ENCODE results near the gene STRN3. TPM values are rescaled to one million over a fixed set of nuclear protein-coding genes. Genes with fewer than 3 reads are reported as not detected.
A peak's percentile ranks its signal among the peaks of the same experiment; 100 is the strongest.
"Not testable (repeated sequence)": the region's sequence is repeated elsewhere in the genome, so short reads cannot be mapped to it uniquely, and the experiment has no call there.

The STRN3 gene
- total RNA-seq, 1 donor from 2014 or later, result 58.1 TPM

DNA sequence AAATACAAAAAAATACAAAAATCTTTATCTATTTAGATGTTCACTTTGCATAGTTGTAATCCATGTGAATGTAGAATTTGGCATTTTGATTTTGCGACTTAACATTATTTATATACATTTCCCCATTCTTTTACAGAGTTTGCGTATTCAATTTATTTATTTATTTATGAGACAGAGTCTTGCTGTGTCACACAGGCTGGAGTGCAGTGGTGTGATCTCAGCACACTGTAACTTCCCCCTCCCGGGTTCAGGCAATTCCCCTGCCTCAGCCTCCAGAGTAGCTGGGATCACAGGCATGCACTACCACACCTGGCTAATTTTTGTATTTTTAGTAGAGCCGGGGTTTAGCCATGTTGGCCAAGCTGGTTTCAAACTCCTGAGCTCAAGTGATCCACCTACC is 25.3 kb upstream of the STRN3 start:
- H3K9me3 Mint-ChIP-seq, result no peaks in the 10 kb centered on the region
- no peak overlapping the region for H3K4me3 Mint-ChIP-seq
- no peaks in the 10 kb centered on the region for H3K27me3 Mint-ChIP-seq (ENCODE audit: low read depth)
- TF ChIP-seq, protein P1, sequence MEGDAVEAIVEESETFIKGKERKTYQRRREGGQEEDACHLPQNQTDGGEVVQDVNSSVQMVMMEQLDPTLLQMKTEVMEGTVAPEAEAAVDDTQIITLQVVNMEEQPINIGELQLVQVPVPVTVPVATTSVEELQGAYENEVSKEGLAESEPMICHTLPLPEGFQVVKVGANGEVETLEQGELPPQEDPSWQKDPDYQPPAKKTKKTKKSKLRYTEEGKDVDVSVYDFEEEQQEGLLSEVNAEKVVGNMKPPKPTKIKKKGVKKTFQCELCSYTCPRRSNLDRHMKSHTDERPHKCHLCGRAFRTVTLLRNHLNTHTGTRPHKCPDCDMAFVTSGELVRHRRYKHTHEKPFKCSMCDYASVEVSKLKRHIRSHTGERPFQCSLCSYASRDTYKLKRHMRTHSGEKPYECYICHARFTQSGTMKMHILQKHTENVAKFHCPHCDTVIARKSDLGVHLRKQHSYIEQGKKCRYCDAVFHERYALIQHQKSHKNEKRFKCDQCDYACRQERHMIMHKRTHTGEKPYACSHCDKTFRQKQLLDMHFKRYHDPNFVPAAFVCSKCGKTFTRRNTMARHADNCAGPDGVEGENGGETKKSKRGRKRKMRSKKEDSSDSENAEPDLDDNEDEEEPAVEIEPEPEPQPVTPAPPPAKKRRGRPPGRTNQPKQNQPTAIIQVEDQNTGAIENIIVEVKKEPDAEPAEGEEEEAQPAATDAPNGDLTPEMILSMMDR (IDR thresholded peaks at IDR 0.05; ENCODE audit: unreplicated experiment), result no peak
- no peaks in the 10 kb centered on the region for H3K4me1 Mint-ChIP-seq
- H3K36me3 Mint-ChIP-seq, result peaks cover 5% of the 10 kb centered on the region
- no peak for DNase-seq (ENCODE audit: low spot score in 2 of 2, unreplicated experiment in 2 of 2)
- H3K27ac Mint-ChIP-seq, result no peak overlapping the region

DNA sequence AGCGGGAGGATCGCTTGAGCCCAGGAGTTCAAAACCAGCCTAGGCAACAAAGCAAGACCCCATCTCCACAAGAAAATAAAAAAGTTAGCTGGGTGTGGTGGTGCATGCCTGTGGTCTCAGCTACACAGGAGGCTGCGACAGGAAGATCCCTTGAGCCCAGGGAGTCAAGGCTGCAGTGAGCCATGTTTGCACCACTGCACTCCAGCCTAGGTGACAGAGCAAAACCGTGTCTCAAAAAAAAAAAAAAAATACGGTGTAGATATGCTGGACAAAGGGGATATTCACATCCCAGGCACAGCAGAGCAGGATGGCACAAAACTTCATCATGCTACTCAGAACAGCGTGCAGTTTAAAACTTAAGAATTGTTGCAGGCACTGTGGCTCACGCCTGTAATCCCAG is 24.8 kb upstream of the STRN3 start:
- Mint-ChIP-seq H3K27me3 (ENCODE audit: low read depth) (no peaks in the 10 kb centered on the region), H3K9me3 (no peaks in the 10 kb centered on the region), H3K27ac (no peak overlapping the region), H3K4me3 (no peak overlapping the region), H3K36me3 (peaks cover 5% of the 10 kb centered on the region), H3K4me1 (no peaks in the 10 kb centered on the region)
- TF ChIP-seq, protein P1 (IDR thresholded peaks at IDR 0.05; ENCODE audit: unreplicated experiment), result no peak
- no peak for DNase-seq (ENCODE audit: low spot score in 2 of 2, unreplicated experiment in 2 of 2)

DNA sequence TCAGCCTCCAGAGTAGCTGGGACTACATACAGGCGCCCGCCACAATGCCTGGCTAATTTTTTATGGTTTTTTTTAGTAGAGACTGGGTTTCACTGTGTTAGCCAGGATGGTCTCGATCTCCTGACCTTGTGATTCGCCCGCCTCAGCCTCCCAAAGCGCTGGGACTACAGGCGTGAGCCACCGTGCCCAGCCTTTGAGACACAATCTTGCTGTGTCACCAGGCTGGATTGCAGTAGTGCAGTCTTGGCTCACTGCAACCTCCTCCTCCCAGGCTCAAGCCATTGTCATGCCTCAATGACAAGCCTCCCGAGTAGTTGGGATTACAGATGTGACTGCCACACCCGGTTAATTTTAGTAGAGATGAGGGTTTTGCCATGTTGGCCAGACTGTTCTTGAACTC is 21.3 kb upstream of the STRN3 start:
- Mint-ChIP-seq H3K4me3 (no peak overlapping the region), H3K4me1 (peaks cover 8% of the 10 kb centered on the region), H3K36me3 (peaks cover 5% of the 10 kb centered on the region), H3K27me3 (ENCODE audit: low read depth) (no peaks in the 10 kb centered on the region), H3K9me3 (no peaks in the 10 kb centered on the region), H3K27ac (no peak overlapping the region)
- TF ChIP-seq, protein P1 (IDR thresholded peaks at IDR 0.05; ENCODE audit: unreplicated experiment), result no peak
- DNase-seq (ENCODE audit: low spot score in 2 of 2, unreplicated experiment in 2 of 2), result no peak

DNA sequence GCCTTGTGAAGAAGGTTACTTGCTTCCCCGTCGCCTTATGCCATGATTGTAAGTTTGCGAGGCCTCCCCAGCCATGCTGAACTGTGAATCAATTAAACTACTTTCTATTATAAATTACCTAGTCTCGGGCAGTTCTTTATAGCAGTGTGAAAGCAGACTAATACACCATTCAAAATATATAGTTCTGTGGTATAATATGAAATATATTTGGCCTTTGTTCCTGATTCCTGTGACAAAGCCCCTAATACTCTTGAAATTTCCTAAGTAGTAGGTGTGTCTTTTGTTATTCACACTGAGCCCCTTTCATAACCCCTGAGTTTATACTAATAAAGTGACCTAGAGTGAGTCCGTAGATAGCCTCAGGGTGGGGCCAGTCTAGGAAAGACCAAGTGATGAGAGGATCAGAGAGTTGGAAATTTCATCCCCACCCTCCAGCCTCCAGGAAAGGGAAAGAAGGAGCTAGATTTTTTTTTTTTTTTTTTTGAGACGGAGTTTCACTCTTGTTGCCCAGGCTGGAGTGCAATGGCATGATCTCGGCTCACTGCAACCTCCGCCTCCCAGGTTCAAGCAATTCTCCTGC is 19.4 kb upstream of the STRN3 start:
- Mint-ChIP-seq H3K4me3 (no peak overlapping the region), H3K36me3 (peaks cover 5% of the 10 kb centered on the region), H3K9me3 (no peaks in the 10 kb centered on the region), H3K27me3 (ENCODE audit: low read depth) (no peaks in the 10 kb centered on the region), H3K27ac (peak overlapping the region; percentile 43), H3K4me1 (peaks cover 13% of the 10 kb centered on the region)
- TF ChIP-seq, protein P1 (IDR thresholded peaks at IDR 0.05; ENCODE audit: unreplicated experiment), result no peak
- no peak for DNase-seq (ENCODE audit: low spot score in 2 of 2, unreplicated experiment in 2 of 2)

DNA sequence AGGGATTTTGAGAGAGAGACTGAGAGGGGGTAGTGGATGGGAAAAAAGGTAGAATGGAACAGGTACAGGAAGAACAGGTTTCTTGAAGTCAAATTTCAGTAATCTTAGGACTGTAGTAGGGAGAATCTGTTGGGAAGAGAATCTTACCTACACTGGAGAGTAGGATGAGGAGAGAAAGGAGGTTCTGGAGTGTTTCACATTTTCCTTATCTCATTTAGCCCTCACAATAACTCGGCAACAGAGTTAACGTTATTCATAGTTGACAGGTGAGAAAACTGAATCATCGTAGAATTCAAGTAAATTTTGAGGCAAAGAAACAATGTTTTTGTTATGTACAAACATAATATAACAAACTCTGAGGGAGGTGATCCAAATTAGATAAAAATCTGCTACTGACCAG is 17.2 kb upstream of the STRN3 start:
- Mint-ChIP-seq H3K9me3 (no peaks in the 10 kb centered on the region), H3K4me1 (peaks cover 13% of the 10 kb centered on the region), H3K4me3 (no peak overlapping the region), H3K27me3 (ENCODE audit: low read depth) (no peaks in the 10 kb centered on the region), H3K27ac (peak overlapping the region; percentile 4), H3K36me3 (peaks cover 3% of the 10 kb centered on the region)
- TF ChIP-seq, protein P1 (IDR thresholded peaks at IDR 0.05; ENCODE audit: unreplicated experiment), result no peak
- no peak for DNase-seq (ENCODE audit: low spot score in 2 of 2, unreplicated experiment in 2 of 2)

DNA sequence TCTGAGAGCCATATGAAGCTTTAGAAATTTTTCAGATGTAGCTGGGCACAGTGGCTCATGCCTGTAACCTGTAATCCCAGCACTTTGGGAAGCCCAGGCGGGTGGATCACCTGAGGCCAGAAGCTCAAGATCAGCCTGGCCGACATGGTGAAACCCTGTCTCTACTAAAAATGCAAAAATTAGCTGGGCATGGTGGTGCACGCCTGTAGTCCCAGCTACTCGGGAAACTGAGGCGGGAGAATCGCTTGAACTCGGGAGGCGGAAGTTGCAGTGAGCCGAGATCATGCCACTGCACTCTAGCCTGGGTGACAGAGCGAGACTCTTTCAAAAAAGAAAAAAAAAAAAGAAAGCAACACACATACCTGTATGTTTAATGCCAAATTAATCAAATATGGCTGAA is 16.7 kb upstream of the STRN3 start:
- not testable (repeated sequence) for DNase-seq (ENCODE audit: low spot score in 2 of 2, unreplicated experiment in 2 of 2); H3K9me3 Mint-ChIP-seq; H3K36me3 Mint-ChIP-seq; H3K27me3 Mint-ChIP-seq (ENCODE audit: low read depth); H3K4me3 Mint-ChIP-seq
- peaks cover 13% of the 10 kb centered on the region for H3K4me1 Mint-ChIP-seq
- H3K27ac Mint-ChIP-seq, result peak overlapping the region; percentile 4

Data from mesothelial cell of epicardium (in vitro differentiated cells).